Mesenchymal stem cell (in vitro differentiated cells and primary cell): ENCODE measurements around the gene BTRC. TPM values are rescaled to one million over a fixed set of nuclear protein-coding genes. Genes with fewer than 3 reads are reported as not detected.
A peak's percentile ranks its signal among the peaks of the same experiment; 100 is the strongest.

Experiments
- DNase-seq: peaks from one replicate; pipeline ENCODE4 v3.0.0-alpha.2; 2013
- H2AFZ ChIP-seq: one replicate; pipeline ENCODE4 v1.6.1; 2013; ENCODE audit warnings: low read depth, mild to moderate bottlenecking, control low read depth, inconsistent platforms, low read length, moderate library complexity
- H2AK5ac ChIP-seq: 2 replicates; pipeline ENCODE4 v1.6.1; 2013; ENCODE audit warnings: low read length, moderate library complexity, mild to moderate bottlenecking, inconsistent platforms; ENCODE audit not compliant: severe bottlenecking
- H2BK120ac ChIP-seq: one replicate; pipeline ENCODE4 v1.6.1; 2013; ENCODE audit warnings: low read depth, mild to moderate bottlenecking, inconsistent platforms, low read length, moderate library complexity
- H2BK12ac ChIP-seq, 2 experiments: one replicate each; pipeline ENCODE4 v1.6.1; 2013; ENCODE audit warnings: inconsistent platforms in 2 of 2, low read length in 2 of 2, mild to moderate bottlenecking in 2 of 2, moderate library complexity in 2 of 2, control low read depth in 1 of 2
- H2BK15ac ChIP-seq: one replicate; pipeline ENCODE4 v1.6.1; 2013; ENCODE audit warnings: mild to moderate bottlenecking, low read depth, inconsistent platforms; ENCODE audit not compliant: poor library complexity, severe bottlenecking
- H2BK5ac ChIP-seq: 2 replicates; pipeline ENCODE4 v1.6.1; 2013; ENCODE audit warnings: low read depth, mild to moderate bottlenecking, low read length, control low read depth, inconsistent platforms; ENCODE audit not compliant: poor library complexity, severe bottlenecking
- H3K14ac ChIP-seq, 2 experiments: one replicate each; pipeline ENCODE4 v1.6.1; 2013; ENCODE audit warnings: inconsistent platforms in 2 of 2, low read length in 2 of 2, control low read depth in 1 of 2, mild to moderate bottlenecking in 1 of 2, moderate library complexity in 1 of 2
- H3K18ac ChIP-seq, 2 experiments: one replicate each; pipeline ENCODE4 v1.6.1; 2013; ENCODE audit warnings: inconsistent platforms in 2 of 2, low read length in 2 of 2, control low read depth in 1 of 2, low read depth in 1 of 2, mild to moderate bottlenecking in 1 of 2
- H3K23ac ChIP-seq, 2 experiments: one replicate each; pipeline ENCODE4 v1.6.1; 2013; ENCODE audit warnings: inconsistent platforms in 2 of 2, low read length in 2 of 2, mild to moderate bottlenecking in 2 of 2, moderate library complexity in 2 of 2, control low read depth in 1 of 2
- H3K27ac ChIP-seq: 2 replicates; pipeline ENCODE4 v1.5.1; 2013; ENCODE audit warnings: mild to moderate bottlenecking, moderate library complexity, low read length, control low read depth, inconsistent platforms; ENCODE audit not compliant: poor library complexity, severe bottlenecking
- H3K27me3 ChIP-seq, 2 experiments: 2 replicates each; pipeline versions ENCODE4 v1.6.1 to v1.7.0; 2013; ENCODE audit warnings: low read length in 2 of 2, mild to moderate bottlenecking in 2 of 2, moderate library complexity in 2 of 2, control low read depth in 1 of 2, inconsistent platforms in 1 of 2; ENCODE audit not compliant: control insufficient read depth in 1 of 2, insufficient read depth in 1 of 2
- H3K36me3 ChIP-seq, 2 experiments: 2 replicates each; pipeline versions ENCODE4 v1.6.1 to v1.7.0; 2013; ENCODE audit warnings: low read length in 2 of 2, control low read depth in 1 of 2, inconsistent platforms in 1 of 2, low read depth in 1 of 2, mild to moderate bottlenecking in 1 of 2; ENCODE audit not compliant: insufficient read depth in 2 of 2, control insufficient read depth in 1 of 2
- H3K4ac ChIP-seq, 2 experiments: one replicate each; pipeline ENCODE4 v1.6.1; 2013; ENCODE audit warnings: inconsistent platforms in 2 of 2, low read length in 2 of 2, mild to moderate bottlenecking in 2 of 2, moderate library complexity in 2 of 2, control low read depth in 1 of 2, low read depth in 1 of 2
- H3K4me1 ChIP-seq: 2 replicates; pipeline ENCODE4 v1.6.1; 2013; ENCODE audit warnings: low read depth, low read length, control low read depth; ENCODE audit not compliant: control insufficient read depth, insufficient read depth
- H3K4me2 ChIP-seq: 2 replicates; pipeline ENCODE4 v1.6.1; 2013; ENCODE audit warnings: low read length, mild to moderate bottlenecking, inconsistent platforms; ENCODE audit not compliant: poor library complexity, severe bottlenecking
- H3K4me3 ChIP-seq, 2 experiments: 2 replicates each; pipeline versions ENCODE4 v1.5.1 to v1.7.0; 2013; ENCODE audit warnings: low read length in 2 of 2, mild to moderate bottlenecking in 2 of 2, control low read depth in 1 of 2, low read depth in 1 of 2; ENCODE audit not compliant: insufficient read depth in 1 of 2
- H3K79me1 ChIP-seq: replicated peaks from 2 replicates; pipeline ENCODE4 v1.6.1; 2013; ENCODE audit warnings: mild to moderate bottlenecking, control low read depth, low read length, inconsistent platforms; ENCODE audit not compliant: poor library complexity, severe bottlenecking
- H3K9ac ChIP-seq: 2 replicates; pipeline ENCODE4 v1.7.0; 2013; ENCODE audit warnings: mild to moderate bottlenecking, low read length, moderate library complexity
- H3K9me3 ChIP-seq: 2 replicates; pipeline ENCODE4 v1.7.0; 2013; ENCODE audit warnings: mild to moderate bottlenecking, low read length; ENCODE audit not compliant: control insufficient read depth
- H4K8ac ChIP-seq: one replicate; pipeline ENCODE4 v1.6.1; 2013; ENCODE audit warnings: inconsistent platforms, mild to moderate bottlenecking, low read length, moderate library complexity
- H4K91ac ChIP-seq: one replicate; pipeline ENCODE4 v1.6.1; 2013; ENCODE audit warnings: mild to moderate bottlenecking, low read length, inconsistent platforms
- WGBS: methylation state at CpG from one replicate; pipeline ENCODE4 v1.1.7; 2013; ENCODE audit warnings: mixed read lengths; 5-methylcytosine and 5-hydroxymethylcytosine counted together
- polyA plus RNA-seq, 2 experiments: library from polyadenylated mRNA; stranded (reverse); fragments of 200-250 nt; gene quantifications; one replicate each; pipeline ENCODE4 v1.2.3, GENCODE V29; 2013

The BTRC gene
- polyA plus RNA-seq (2013, experiment 1 of 2) = 7.5 TPM
- 7.7 TPM for polyA plus RNA-seq (2013, experiment 2 of 2)

DNA sequence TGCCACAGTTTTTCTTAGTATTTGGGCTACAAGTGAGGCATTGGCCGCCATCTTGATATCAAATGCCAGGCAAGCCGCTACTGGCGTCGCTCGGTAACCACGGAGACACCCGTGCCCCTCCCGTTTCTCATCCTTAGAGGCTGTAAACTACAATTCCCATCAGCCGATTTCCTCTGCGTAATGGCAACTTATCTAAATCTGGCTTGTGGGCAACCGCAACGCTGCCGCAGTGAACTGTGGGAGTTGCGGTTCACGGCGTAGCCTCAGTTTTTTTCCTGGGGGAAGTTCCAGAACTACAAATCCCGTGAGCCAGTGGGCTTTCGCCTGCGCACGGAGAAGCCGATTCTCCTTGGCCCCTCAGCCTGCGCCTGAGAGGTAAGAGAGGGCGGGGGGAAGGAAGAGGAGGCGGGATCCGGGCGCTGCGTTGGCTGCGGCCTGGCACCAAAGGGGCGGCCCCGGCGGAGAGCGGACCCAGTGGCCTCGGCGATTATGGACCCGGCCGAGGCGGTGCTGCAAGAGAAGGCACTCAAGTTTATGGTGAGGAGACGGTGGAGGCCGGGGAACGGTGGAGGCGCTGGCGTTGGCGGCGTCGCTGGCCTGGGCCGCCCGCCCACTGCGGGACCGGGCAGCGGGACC lies at the start of gene BTRC:
TSS of gene BTRC (plus strand) at position 474 of the 636 bp plus-strand sequence. CDS start at position 490, 16 bp downstream.
- Histone ChIP-seq H3K18ac (peak within 1 kb of the TSS; percentile 93 to 98), H2AK5ac (no peak within 1 kb of the TSS), H2BK12ac (peak within 1 kb of the TSS in 1 of 2 experiments; percentile 72), H2BK120ac (peak within 1 kb of the TSS; percentile 64), H3K9ac (peak within 1 kb of the TSS; percentile 94), H3K27ac (peak within 1 kb of the TSS; percentile 77), H3K4me3 (peak within 1 kb of the TSS; percentile 94 to 99), H2BK15ac (no peak within 1 kb of the TSS), H3K4me1 (peaks cover 2% of the 10 kb centered on the region), H4K91ac (peak within 1 kb of the TSS; percentile 92), H3K9me3 (no peaks in the 10 kb centered on the region), H2BK5ac (peak within 1 kb of the TSS; percentile 22), H2AFZ (peak within 1 kb of the TSS; percentile 100), H3K4me2 (peak within 1 kb of the TSS; percentile 93), H3K79me1 (peaks cover 9% of the 10 kb centered on the region), H3K4ac (peak within 1 kb of the TSS; percentile 24 to 93), H3K14ac (peak within 1 kb of the TSS; percentile 15 to 85), H3K36me3 (no peaks in the 10 kb centered on the region), H3K27me3 (peaks cover 10 to 15% of the 10 kb centered on the region in 2 experiments), H4K8ac (peak within 1 kb of the TSS; percentile 94), H3K23ac (peak within 1 kb of the TSS in 1 of 2 experiments; percentile 89)
- under 1% methylated on average over 47 of the region's 50 CpGs for WGBS
- peak; percentile 100 for DNase-seq

DNA sequence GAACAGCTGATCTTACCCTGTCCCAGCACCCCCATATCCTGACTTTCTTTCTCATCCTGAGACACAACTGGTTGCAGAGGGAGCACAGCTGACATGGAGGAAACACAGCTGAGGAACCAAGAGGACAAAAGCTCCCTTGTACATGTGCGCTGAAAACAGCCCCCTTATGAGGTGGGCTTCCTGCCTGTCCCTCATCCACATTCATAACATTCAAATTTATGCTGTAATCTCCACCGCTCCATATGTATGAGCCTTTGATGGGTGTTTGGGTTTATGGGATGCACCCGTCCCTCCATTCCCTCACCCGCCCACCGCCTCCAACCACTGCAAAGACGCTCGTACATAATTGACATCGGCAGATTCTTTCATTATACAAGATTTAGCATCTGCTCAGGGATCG lies 49.6 kb upstream of the BTRC start:
- no peak overlapping the region for H3K27ac ChIP-seq
- no peak overlapping the region for H3K4me2 ChIP-seq
- H2BK5ac ChIP-seq = no peak overlapping the region
- H3K14ac ChIP-seq = no peak overlapping the region
- no peaks in the 10 kb centered on the region for H3K9me3 ChIP-seq
- H3K9ac ChIP-seq = no peak overlapping the region
- DNase-seq = no peak
- H3K27me3 ChIP-seq = peaks cover 85 to 88% of the 10 kb centered on the region in 2 experiments
- H2BK15ac ChIP-seq = no peak overlapping the region
- H3K4ac ChIP-seq = no peak overlapping the region
- H3K79me1 ChIP-seq = no peaks in the 10 kb centered on the region
- H3K4me3 ChIP-seq = no peak overlapping the region
- H4K8ac ChIP-seq = no peak overlapping the region
- whole genome bisulfite sequencing = 93% methylated on average over 9 of the region's 9 CpGs
- no peaks in the 10 kb centered on the region for H3K36me3 ChIP-seq
- H3K4me1 ChIP-seq = no peaks in the 10 kb centered on the region
- no peak overlapping the region for H2AFZ ChIP-seq
- H4K91ac ChIP-seq = no peak overlapping the region
- H2BK12ac ChIP-seq = no peak overlapping the region
- H3K18ac ChIP-seq = no peak overlapping the region
- no peak overlapping the region for H3K23ac ChIP-seq
- H2AK5ac ChIP-seq = no peak overlapping the region
- no peak overlapping the region for H2BK120ac ChIP-seq

DNA sequence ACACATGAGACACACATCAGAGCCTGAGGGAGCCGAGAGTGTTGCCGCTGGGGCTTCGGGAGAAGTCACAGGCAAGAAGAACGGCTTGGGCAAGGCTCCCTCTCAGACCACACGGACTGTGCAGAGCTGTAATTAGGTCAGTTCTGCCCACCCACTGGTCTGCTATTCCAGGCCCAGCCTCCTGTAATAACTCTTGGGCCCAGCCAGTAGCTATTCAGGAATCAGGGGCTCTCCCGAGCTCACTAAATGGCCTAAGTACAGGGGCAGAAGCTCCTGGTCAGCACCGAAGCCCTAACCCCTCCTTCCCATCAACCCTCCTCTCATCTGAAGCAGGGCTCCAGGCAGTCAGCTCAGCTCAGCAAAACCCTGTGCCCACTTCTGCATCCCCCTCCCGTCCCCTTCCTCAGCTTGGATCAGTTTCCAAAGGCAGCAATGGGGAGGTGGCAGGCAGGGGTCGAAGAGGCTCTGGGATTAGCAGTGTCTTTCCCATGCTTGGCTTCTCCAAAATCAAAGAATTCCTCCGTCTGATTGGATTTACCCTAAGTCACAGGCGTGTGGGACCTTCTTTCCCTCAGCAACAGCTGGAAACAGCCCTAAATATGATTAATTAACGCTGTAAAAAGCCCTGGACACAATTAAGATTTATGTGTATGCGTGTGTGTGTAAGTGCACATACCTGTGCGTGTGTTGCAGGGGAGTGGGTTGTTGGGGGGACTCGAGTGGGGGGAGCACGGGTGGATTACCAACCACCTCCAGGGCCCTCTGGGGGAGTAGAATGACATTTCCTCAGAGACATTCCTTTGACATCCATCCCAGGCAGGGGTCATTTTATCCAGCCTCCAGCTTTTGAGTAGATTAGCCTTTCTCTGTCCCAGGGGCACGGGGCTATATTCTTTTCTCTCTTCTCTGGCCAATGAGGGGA lies 48.4 kb upstream of the BTRC start:
- no peaks in the 10 kb centered on the region for H3K9me3 ChIP-seq
- no peak overlapping the region for H3K18ac ChIP-seq
- H3K4me3 ChIP-seq = no peak overlapping the region
- no peak overlapping the region for H2BK5ac ChIP-seq
- H3K4me2 ChIP-seq = no peak overlapping the region
- H3K79me1 ChIP-seq = no peaks in the 10 kb centered on the region
- H4K8ac ChIP-seq = no peak overlapping the region
- no peak for DNase-seq
- no peak overlapping the region for H4K91ac ChIP-seq
- H2BK12ac ChIP-seq = no peak overlapping the region
- H3K9ac ChIP-seq = no peak overlapping the region
- no peak overlapping the region for H2BK120ac ChIP-seq
- no peak overlapping the region for H2AFZ ChIP-seq
- no peaks in the 10 kb centered on the region for H3K36me3 ChIP-seq
- no peak overlapping the region for H3K27ac ChIP-seq
- H3K4me1 ChIP-seq = no peaks in the 10 kb centered on the region
- WGBS = 49% methylated on average over 14 of the region's 17 CpGs
- no peak overlapping the region for H2AK5ac ChIP-seq
- H2BK15ac ChIP-seq = no peak overlapping the region
- H3K23ac ChIP-seq = no peak overlapping the region
- no peak overlapping the region for H3K14ac ChIP-seq
- peaks cover 87 to 92% of the 10 kb centered on the region in 2 experiments for H3K27me3 ChIP-seq
- no peak overlapping the region for H3K4ac ChIP-seq

DNA sequence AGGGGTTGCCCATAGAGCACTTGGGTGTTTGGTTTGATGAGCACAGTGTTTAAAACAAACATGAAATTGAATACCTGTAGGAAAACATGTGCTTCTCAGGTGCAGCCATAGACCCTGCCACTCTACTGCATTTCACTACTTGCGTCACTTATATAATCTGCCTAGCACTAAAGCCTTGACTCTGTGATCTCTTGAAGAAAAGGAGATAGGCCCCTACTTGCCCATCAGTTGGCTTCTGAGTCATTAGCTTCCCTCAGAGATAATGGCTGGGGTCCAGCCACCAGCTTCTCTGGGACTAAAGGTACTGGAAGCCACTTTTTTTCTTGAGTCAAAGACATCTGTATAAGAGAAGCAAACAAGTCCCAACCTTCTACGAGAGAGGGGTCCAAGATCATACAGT lies 45.9 kb upstream of the BTRC start:
- Histone ChIP-seq H3K4me3 (no peak overlapping the region), H3K9ac (no peak overlapping the region), H3K4ac (no peak overlapping the region), H2AK5ac (no peak overlapping the region), H3K27ac (no peak overlapping the region), H3K79me1 (no peaks in the 10 kb centered on the region), H2BK5ac (no peak overlapping the region), H4K8ac (no peak overlapping the region), H3K9me3 (no peaks in the 10 kb centered on the region), H2BK12ac (no peak overlapping the region), H2AFZ (no peak overlapping the region), H2BK15ac (no peak overlapping the region), H2BK120ac (no peak overlapping the region), H4K91ac (no peak overlapping the region), H3K4me2 (no peak overlapping the region), H3K23ac (no peak overlapping the region), H3K27me3 (peaks cover 93 to 96% of the 10 kb centered on the region in 2 experiments), H3K18ac (no peak overlapping the region), H3K14ac (no peak overlapping the region), H3K4me1 (no peaks in the 10 kb centered on the region), H3K36me3 (no peaks in the 10 kb centered on the region)
- DNase-seq = no peak
- 99% methylated on average over 2 of the region's 2 CpGs for WGBS
